ENCODE measurements around the gene RASGRF1. TPM values are rescaled to one million over a fixed set of nuclear protein-coding genes. Genes with fewer than 3 reads are reported as not detected.

The RASGRF1 gene
- total RNA-seq, 4 donors from 2014 or later = not detected

GRCh38 chr15:79016527-79017170, 73.9 kb downstream of the RASGRF1 start:
- H3K36me3 ChIP-seq = no peaks in the 10 kb centered on the region
- DNase-seq = no peak
- no peaks in the 10 kb centered on the region for H3K27me3 ChIP-seq
- ATAC-seq = no peak
- intact Hi-C loops (cut with DNase I; ENCODE audit: low total_unique reads) (no loop called here), in situ Hi-C loops (cut with MboI; ENCODE audit: low sequenced_read_pairs in 4 of 4) (no loop called here)
- H3K9me3 ChIP-seq = no peaks in the 10 kb centered on the region
- no peak overlapping the region for H3K4me3 ChIP-seq
- no peaks in the 10 kb centered on the region for H3K4me1 ChIP-seq
- H3K27ac ChIP-seq = no peak overlapping the region
- TF ChIP-seq POLR2A (IDR thresholded peaks at IDR 0.05) (no peak), CTCF (IDR thresholded peaks at IDR 0.05 in 4 of 5, conservative IDR thresholded peaks at IDR 0.05 in 1 of 5) (no peak)

GRCh38 chr15:79015416-79015815, 75.2 kb downstream of the RASGRF1 start:
- Histone ChIP-seq H3K4me3 (no peak overlapping the region), H3K4me1 (no peaks in the 10 kb centered on the region), H3K27ac (no peak overlapping the region), H3K9me3 (no peaks in the 10 kb centered on the region), H3K36me3 (no peaks in the 10 kb centered on the region), H3K27me3 (no peaks in the 10 kb centered on the region)
- no peak for ATAC-seq
- DNase-seq = no peak
- in situ Hi-C loops (cut with MboI; ENCODE audit: low sequenced_read_pairs in 4 of 4) = no loop called here
- intact Hi-C loops (cut with DNase I; ENCODE audit: low total_unique reads) = no loop called here
- TF ChIP-seq CTCF (IDR thresholded peaks at IDR 0.05 in 4 of 5, conservative IDR thresholded peaks at IDR 0.05 in 1 of 5) (no peak), POLR2A (IDR thresholded peaks at IDR 0.05) (no peak)

- no peaks in the 10 kb centered on the region for H3K9me3 ChIP-seq
- H3K4me3 ChIP-seq = no peak overlapping the region
- no peak for ATAC-seq
- intact Hi-C loops (cut with DNase I; ENCODE audit: low total_unique reads) (no loop called here), in situ Hi-C loops (cut with MboI; ENCODE audit: low sequenced_read_pairs in 4 of 4) (no loop called here)
- TF ChIP-seq POLR2A (IDR thresholded peaks at IDR 0.05) (no peak), CTCF (IDR thresholded peaks at IDR 0.05 in 4 of 5, conservative IDR thresholded peaks at IDR 0.05 in 1 of 5) (no peak)
- H3K27me3 ChIP-seq = no peaks in the 10 kb centered on the region
- H3K27ac ChIP-seq = no peak overlapping the region
- H3K36me3 ChIP-seq = no peaks in the 10 kb centered on the region
- H3K4me1 ChIP-seq = no peaks in the 10 kb centered on the region
- DNase-seq = no peak
Observed at GRCh38 chr15:79010278-79010677, 80.3 kb downstream of the RASGRF1 start.

GRCh38 chr15:79009379-79009778, 81.2 kb downstream of the RASGRF1 start:
- DNase-seq (no peak), ATAC-seq (no peak)
- no peak for TF ChIP-seq POLR2A (IDR thresholded peaks at IDR 0.05)
- no peak for TF ChIP-seq CTCF (IDR thresholded peaks at IDR 0.05 in 4 of 5, conservative IDR thresholded peaks at IDR 0.05 in 1 of 5)
- in situ Hi-C loops (cut with MboI; ENCODE audit: low sequenced_read_pairs in 4 of 4) = no loop called here
- Histone ChIP-seq H3K4me3 (no peak overlapping the region), H3K9me3 (no peaks in the 10 kb centered on the region), H3K27me3 (no peaks in the 10 kb centered on the region), H3K4me1 (no peaks in the 10 kb centered on the region), H3K36me3 (no peaks in the 10 kb centered on the region), H3K27ac (no peak overlapping the region)
- intact Hi-C loops (cut with DNase I; ENCODE audit: low total_unique reads) = no loop called here

- in situ Hi-C loops (cut with MboI; ENCODE audit: low sequenced_read_pairs in 4 of 4) (no loop called here), intact Hi-C loops (cut with DNase I; ENCODE audit: low total_unique reads) (no loop called here)
- no peak for ATAC-seq
- DNase-seq = no peak
- H3K27ac ChIP-seq = no peak overlapping the region
- H3K36me3 ChIP-seq = no peaks in the 10 kb centered on the region
- H3K27me3 ChIP-seq = no peaks in the 10 kb centered on the region
- H3K4me1 ChIP-seq = no peaks in the 10 kb centered on the region
- no peak overlapping the region for H3K4me3 ChIP-seq
- H3K9me3 ChIP-seq = no peaks in the 10 kb centered on the region
- no peak for TF ChIP-seq POLR2A (IDR thresholded peaks at IDR 0.05)
- TF ChIP-seq CTCF (IDR thresholded peaks at IDR 0.05 in 4 of 5, conservative IDR thresholded peaks at IDR 0.05 in 1 of 5) = no peak
Observed at GRCh38 chr15:79008659-79009058, 81.9 kb downstream of the RASGRF1 start.
